ENCODE results near the gene PTTG1IP.

The PTTG1IP gene

DNA sequence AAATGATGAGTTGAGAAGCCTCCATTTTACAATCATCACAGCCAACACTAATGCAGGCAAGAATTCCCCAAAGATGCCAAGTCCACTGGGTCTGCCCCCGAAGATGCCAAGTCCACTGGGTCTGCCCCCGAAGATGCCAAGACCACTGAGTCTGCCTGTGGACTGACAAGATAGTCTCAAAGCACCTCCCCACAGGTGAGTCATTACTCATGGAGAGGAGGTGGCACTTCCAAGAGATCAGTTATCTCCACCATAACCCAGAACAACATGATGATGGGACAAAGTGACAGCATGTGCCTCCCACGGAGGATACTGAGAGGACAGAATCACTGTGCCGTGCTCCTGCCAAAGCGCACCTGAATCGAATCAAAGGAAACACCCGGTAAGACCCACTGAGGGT lies 4.8 kb downstream of the PTTG1IP start:
- H3K36me3 ChIP-seq (replicated peaks in 1 of 2; ENCODE audit: control insufficient read depth in 2 of 2, insufficient read depth in 2 of 2, low read length in 2 of 2), result peaks cover 20 to 48% of the 10 kb centered on the region in 2 donors
- peaks cover 32% of the 10 kb centered on the region for H3K79me1 ChIP-seq (ENCODE audit: low read depth, low read length)
- no peak overlapping the region for H2BK120ac ChIP-seq (ENCODE audit: low read depth, low read length)
- H3K4me2 ChIP-seq (ENCODE audit: insufficient read depth, low read length, poor library complexity, severe bottlenecking), result no peak overlapping the region
- H3K27ac ChIP-seq (replicated peaks; ENCODE audit: low read length), result no peak overlapping the region
- peaks cover 22 to 23% of the 10 kb centered on the region in 2 donors for H3K4me1 ChIP-seq (ENCODE audit: control insufficient read depth in 2 of 2, insufficient read depth in 1 of 2, low read depth in 1 of 2, low read length in 2 of 2)
- H3K4me3 ChIP-seq (ENCODE audit: low read length in 2 of 2), result no peak overlapping the region
- H2BK5ac ChIP-seq (ENCODE audit: low read length), result no peak overlapping the region
- H3K4ac ChIP-seq (ENCODE audit: low read length), result no peak overlapping the region
- no peak overlapping the region for H2AFZ ChIP-seq (ENCODE audit: low read length)
- no peaks in the 10 kb centered on the region for H3K27me3 ChIP-seq (ENCODE audit: control insufficient read depth in 3 of 3, insufficient read depth in 3 of 3, low read depth in 1 of 3, low read length in 3 of 3)
- H2BK15ac ChIP-seq (ENCODE audit: low read length), result no peak overlapping the region
- DNase-seq (ENCODE audit: low spot score), result no peak
- H3K18ac ChIP-seq (ENCODE audit: low read length), result no peak overlapping the region
- H2BK12ac ChIP-seq (ENCODE audit: low read length), result no peak overlapping the region
- no peak overlapping the region for H3K14ac ChIP-seq (ENCODE audit: low read length)
- H3K9ac ChIP-seq (ENCODE audit: low read depth, low read length, poor library complexity), result no peak overlapping the region
- no peak overlapping the region for H4K91ac ChIP-seq (ENCODE audit: low read depth, low read length, poor library complexity)
- H3K9me3 ChIP-seq (replicated peaks in 1 of 2; ENCODE audit: control insufficient read depth in 2 of 2, insufficient read depth in 1 of 2, low read depth in 1 of 2, low read length in 2 of 2), result no peaks in the 10 kb centered on the region
- H2AK5ac ChIP-seq (ENCODE audit: low read depth, low read length), result no peak overlapping the region
- H4K8ac ChIP-seq (ENCODE audit: low read depth, low read length), result no peak overlapping the region
- WGBS, 2 donors (ENCODE audit: extremely low coverage in 2 of 2, insufficient read length in 2 of 2, insufficient replicate concordance in 1 of 2), result no CpG with 5 or more reads among the region's 7 CpGs
- no peak overlapping the region for H3K23ac ChIP-seq (ENCODE audit: low read depth, low read length, poor library complexity)

GRCh38 chr21:44867999-44868700 lies 5.3 kb downstream of the PTTG1IP start:
- H3K27ac ChIP-seq (replicated peaks; ENCODE audit: low read length), result no peak overlapping the region
- no peak overlapping the region for H2BK5ac ChIP-seq (ENCODE audit: low read length)

GRCh38 chr21:44867464-44867863 lies 6.0 kb downstream of the PTTG1IP start:
- Histone ChIP-seq H3K9me3 (replicated peaks in 1 of 2; ENCODE audit: control insufficient read depth in 2 of 2, insufficient read depth in 1 of 2, low read depth in 1 of 2, low read length in 2 of 2) (no peaks in the 10 kb centered on the region), H2AFZ (ENCODE audit: low read length) (no peak overlapping the region), H3K27ac (replicated peaks; ENCODE audit: low read length) (no peak overlapping the region), H4K91ac (ENCODE audit: low read depth, low read length, poor library complexity) (no peak overlapping the region), H2BK15ac (ENCODE audit: low read length) (no peak overlapping the region), H3K27me3 (ENCODE audit: control insufficient read depth in 3 of 3, insufficient read depth in 3 of 3, low read depth in 1 of 3, low read length in 3 of 3) (no peaks in the 10 kb centered on the region), H3K4me1 (ENCODE audit: control insufficient read depth in 2 of 2, insufficient read depth in 1 of 2, low read depth in 1 of 2, low read length in 2 of 2) (peaks cover 22 to 23% of the 10 kb centered on the region in 2 donors), H2BK12ac (ENCODE audit: low read length) (no peak overlapping the region), H3K4me2 (ENCODE audit: insufficient read depth, low read length, poor library complexity, severe bottlenecking) (no peak overlapping the region), H3K36me3 (replicated peaks in 1 of 2; ENCODE audit: control insufficient read depth in 2 of 2, insufficient read depth in 2 of 2, low read length in 2 of 2) (peaks cover 25 to 60% of the 10 kb centered on the region in 2 donors), H3K23ac (ENCODE audit: low read depth, low read length, poor library complexity) (no peak overlapping the region), H3K4ac (ENCODE audit: low read length) (no peak overlapping the region), H2BK5ac (ENCODE audit: low read length) (no peak overlapping the region), H3K79me1 (ENCODE audit: low read depth, low read length) (peaks cover 30% of the 10 kb centered on the region), H3K9ac (ENCODE audit: low read depth, low read length, poor library complexity) (no peak overlapping the region), H3K4me3 (ENCODE audit: low read length in 2 of 2) (no peak overlapping the region), H2BK120ac (ENCODE audit: low read depth, low read length) (no peak overlapping the region), H3K14ac (ENCODE audit: low read length) (no peak overlapping the region), H2AK5ac (ENCODE audit: low read depth, low read length) (no peak overlapping the region), H3K18ac (ENCODE audit: low read length) (no peak overlapping the region), H4K8ac (ENCODE audit: low read depth, low read length) (no peak overlapping the region)
- no peak for DNase-seq (ENCODE audit: low spot score)
- no CpG with 5 or more reads among the region's 15 CpGs for WGBS, 2 donors (ENCODE audit: extremely low coverage in 2 of 2, insufficient read length in 2 of 2, insufficient replicate concordance in 1 of 2)

More at GRCh38 chr21:44867999-44868700, 5.3 kb downstream of the PTTG1IP start:
- Histone ChIP-seq H3K27me3 (ENCODE audit: control insufficient read depth in 3 of 3, insufficient read depth in 3 of 3, low read depth in 1 of 3, low read length in 3 of 3) (no peaks in the 10 kb centered on the region), H4K8ac (ENCODE audit: low read depth, low read length) (no peak overlapping the region), H3K23ac (ENCODE audit: low read depth, low read length, poor library complexity) (no peak overlapping the region), H2BK15ac (ENCODE audit: low read length) (no peak overlapping the region), H3K36me3 (replicated peaks in 1 of 2; ENCODE audit: control insufficient read depth in 2 of 2, insufficient read depth in 2 of 2, low read length in 2 of 2) (peaks cover 25 to 54% of the 10 kb centered on the region in 2 donors), H2AFZ (ENCODE audit: low read length) (no peak overlapping the region), H2BK120ac (ENCODE audit: low read depth, low read length) (no peak overlapping the region), H2BK12ac (ENCODE audit: low read length) (no peak overlapping the region), H3K18ac (ENCODE audit: low read length) (no peak overlapping the region), H3K9me3 (replicated peaks in 1 of 2; ENCODE audit: control insufficient read depth in 2 of 2, insufficient read depth in 1 of 2, low read depth in 1 of 2, low read length in 2 of 2) (no peaks in the 10 kb centered on the region), H3K14ac (ENCODE audit: low read length) (no peak overlapping the region), H3K4me1 (ENCODE audit: control insufficient read depth in 2 of 2, insufficient read depth in 1 of 2, low read depth in 1 of 2, low read length in 2 of 2) (peaks cover 22 to 23% of the 10 kb centered on the region in 2 donors), H3K4me2 (ENCODE audit: insufficient read depth, low read length, poor library complexity, severe bottlenecking) (no peak overlapping the region), H3K9ac (ENCODE audit: low read depth, low read length, poor library complexity) (no peak overlapping the region), H3K4ac (ENCODE audit: low read length) (no peak overlapping the region), H2AK5ac (ENCODE audit: low read depth, low read length) (no peak overlapping the region), H3K79me1 (ENCODE audit: low read depth, low read length) (peaks cover 35% of the 10 kb centered on the region), H4K91ac (ENCODE audit: low read depth, low read length, poor library complexity) (no peak overlapping the region), H3K4me3 (ENCODE audit: low read length in 2 of 2) (no peak overlapping the region)
- no CpG with 5 or more reads among the region's 12 CpGs for WGBS, 2 donors (ENCODE audit: extremely low coverage in 2 of 2, insufficient read length in 2 of 2, insufficient replicate concordance in 1 of 2)
- no peak for DNase-seq (ENCODE audit: low spot score)

DNA sequence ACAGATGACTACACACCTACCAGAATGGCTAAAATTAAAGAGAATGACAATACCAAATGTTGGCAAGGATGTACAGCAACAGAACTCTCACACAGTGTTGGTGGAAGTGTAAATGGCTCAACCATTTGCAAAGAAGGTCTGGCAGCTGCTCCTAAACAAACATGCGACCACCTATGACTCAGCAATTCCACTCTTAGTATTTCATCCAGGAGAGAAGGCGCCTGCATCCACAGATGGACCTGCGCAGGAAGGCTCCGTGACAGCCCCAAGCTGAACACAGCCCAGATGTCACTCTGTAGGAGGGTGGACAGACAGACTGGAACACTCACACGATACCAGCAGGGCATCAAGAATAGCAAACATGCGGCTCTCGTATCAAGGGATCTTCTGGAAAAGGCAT lies 6.7 kb downstream of the PTTG1IP start:
- H4K8ac ChIP-seq (ENCODE audit: low read depth, low read length), result no peak overlapping the region
- H3K14ac ChIP-seq (ENCODE audit: low read length), result no peak overlapping the region
- no peak overlapping the region for H2BK5ac ChIP-seq (ENCODE audit: low read length)
- no peak overlapping the region for H2AFZ ChIP-seq (ENCODE audit: low read length)
- H2BK15ac ChIP-seq (ENCODE audit: low read length), result no peak overlapping the region
- no peak overlapping the region for H2BK120ac ChIP-seq (ENCODE audit: low read depth, low read length)
- peaks cover 16% of the 10 kb centered on the region in 2 donors for H3K4me1 ChIP-seq (ENCODE audit: control insufficient read depth in 2 of 2, insufficient read depth in 1 of 2, low read depth in 1 of 2, low read length in 2 of 2)
- H4K91ac ChIP-seq (ENCODE audit: low read depth, low read length, poor library complexity), result no peak overlapping the region
- H3K18ac ChIP-seq (ENCODE audit: low read length), result no peak overlapping the region
- no peak for DNase-seq (ENCODE audit: low spot score)
- no CpG with 5 or more reads among the region's 7 CpGs for WGBS, 2 donors (ENCODE audit: extremely low coverage in 2 of 2, insufficient read length in 2 of 2, insufficient replicate concordance in 1 of 2)
- no peak overlapping the region for H3K4ac ChIP-seq (ENCODE audit: low read length)
- H2AK5ac ChIP-seq (ENCODE audit: low read depth, low read length), result no peak overlapping the region
- peaks cover 27% of the 10 kb centered on the region for H3K79me1 ChIP-seq (ENCODE audit: low read depth, low read length)
- H3K27me3 ChIP-seq (ENCODE audit: control insufficient read depth in 3 of 3, insufficient read depth in 3 of 3, low read depth in 1 of 3, low read length in 3 of 3), result no peaks in the 10 kb centered on the region
- H3K9me3 ChIP-seq (replicated peaks in 1 of 2; ENCODE audit: control insufficient read depth in 2 of 2, insufficient read depth in 1 of 2, low read depth in 1 of 2, low read length in 2 of 2), result no peaks in the 10 kb centered on the region
- H3K9ac ChIP-seq (ENCODE audit: low read depth, low read length, poor library complexity), result no peak overlapping the region
- no peak overlapping the region for H2BK12ac ChIP-seq (ENCODE audit: low read length)
- H3K4me2 ChIP-seq (ENCODE audit: insufficient read depth, low read length, poor library complexity, severe bottlenecking), result no peak overlapping the region
- H3K4me3 ChIP-seq (ENCODE audit: low read length in 2 of 2), result no peak overlapping the region
- H3K36me3 ChIP-seq (replicated peaks in 1 of 2; ENCODE audit: control insufficient read depth in 2 of 2, insufficient read depth in 2 of 2, low read length in 2 of 2), result peaks cover 28 to 66% of the 10 kb centered on the region in 2 donors
- no peak overlapping the region for H3K27ac ChIP-seq (replicated peaks; ENCODE audit: low read length)
- no peak overlapping the region for H3K23ac ChIP-seq (ENCODE audit: low read depth, low read length, poor library complexity)

Measured in neuronal stem cell (in vitro differentiated cells).